Measurements from ENCODE around the gene TMEM117. TPM values are rescaled to one million over a fixed set of nuclear protein-coding genes. Genes with fewer than 3 reads are reported as not detected.

Gene TMEM117
- total RNA-seq, 1 experiment from 2014 or later: 5.9 TPM

GRCh38 chr12:44245932-44246331 is 410.1 kb downstream of the TMEM117 start:
- no peak for TF ChIP-seq EZH2 (IDR thresholded peaks at IDR 0.05; ENCODE audit: borderline replicate concordance, low read depth, low read length, poor library complexity, severe bottlenecking)
- TF ChIP-seq, protein P1, sequence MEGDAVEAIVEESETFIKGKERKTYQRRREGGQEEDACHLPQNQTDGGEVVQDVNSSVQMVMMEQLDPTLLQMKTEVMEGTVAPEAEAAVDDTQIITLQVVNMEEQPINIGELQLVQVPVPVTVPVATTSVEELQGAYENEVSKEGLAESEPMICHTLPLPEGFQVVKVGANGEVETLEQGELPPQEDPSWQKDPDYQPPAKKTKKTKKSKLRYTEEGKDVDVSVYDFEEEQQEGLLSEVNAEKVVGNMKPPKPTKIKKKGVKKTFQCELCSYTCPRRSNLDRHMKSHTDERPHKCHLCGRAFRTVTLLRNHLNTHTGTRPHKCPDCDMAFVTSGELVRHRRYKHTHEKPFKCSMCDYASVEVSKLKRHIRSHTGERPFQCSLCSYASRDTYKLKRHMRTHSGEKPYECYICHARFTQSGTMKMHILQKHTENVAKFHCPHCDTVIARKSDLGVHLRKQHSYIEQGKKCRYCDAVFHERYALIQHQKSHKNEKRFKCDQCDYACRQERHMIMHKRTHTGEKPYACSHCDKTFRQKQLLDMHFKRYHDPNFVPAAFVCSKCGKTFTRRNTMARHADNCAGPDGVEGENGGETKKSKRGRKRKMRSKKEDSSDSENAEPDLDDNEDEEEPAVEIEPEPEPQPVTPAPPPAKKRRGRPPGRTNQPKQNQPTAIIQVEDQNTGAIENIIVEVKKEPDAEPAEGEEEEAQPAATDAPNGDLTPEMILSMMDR (conservative IDR thresholded peaks at IDR 0.05; ENCODE audit: low read depth, low read length): no peak
- no TSS peak for BruUV-seq (replicated peaks)
- POLR2A ChIA-PET (ENCODE audit: low non-redundant PET): no interaction called here
- Histone ChIP-seq H3K4me3 (ENCODE audit: low read depth, low read length, poor library complexity, severe bottlenecking) (no peak overlapping the region), H3K36me3 (ENCODE audit: insufficient read depth, low read length, poor library complexity, severe bottlenecking) (no peaks in the 10 kb centered on the region), H3K27me3 (replicated peaks; ENCODE audit: insufficient read depth, low read depth, low read length, poor library complexity) (no peaks in the 10 kb centered on the region), H3K27ac (ENCODE audit: low read depth, low read length, poor library complexity, severe bottlenecking) (no peak overlapping the region), H3K9me3 (ENCODE audit: low read depth, low read length, poor library complexity, severe bottlenecking) (peaks cover 3% of the 10 kb centered on the region), H3K4me1 (ENCODE audit: insufficient read depth, low read length, poor library complexity, severe bottlenecking) (peaks cover 10% of the 10 kb centered on the region)
- intact Hi-C loops (cut with micrococcal nuclease; ENCODE audit: unreplicated experiment): no loop called here
- DNase-seq (ENCODE audit: low spot score): no peak
- CTCF ChIA-PET: no interaction called here

- Histone ChIP-seq H3K9me3 (ENCODE audit: low read depth, low read length, poor library complexity, severe bottlenecking) (peaks cover 3% of the 10 kb centered on the region), H3K27ac (ENCODE audit: low read depth, low read length, poor library complexity, severe bottlenecking) (no peak overlapping the region), H3K4me3 (ENCODE audit: low read depth, low read length, poor library complexity, severe bottlenecking) (no peak overlapping the region), H3K4me1 (ENCODE audit: insufficient read depth, low read length, poor library complexity, severe bottlenecking) (peaks cover 10% of the 10 kb centered on the region), H3K36me3 (ENCODE audit: insufficient read depth, low read length, poor library complexity, severe bottlenecking) (no peaks in the 10 kb centered on the region), H3K27me3 (replicated peaks; ENCODE audit: insufficient read depth, low read depth, low read length, poor library complexity) (no peaks in the 10 kb centered on the region)
- DNase-seq (ENCODE audit: low spot score): peak; percentile 49
- ChIA-PET CTCF (no interaction called here), POLR2A (ENCODE audit: low non-redundant PET) (no interaction called here)
- intact Hi-C loops (cut with micrococcal nuclease; ENCODE audit: unreplicated experiment): no loop called here
- BruUV-seq (replicated peaks): no TSS peak
- no peak for TF ChIP-seq EZH2 (IDR thresholded peaks at IDR 0.05; ENCODE audit: borderline replicate concordance, low read depth, low read length, poor library complexity, severe bottlenecking)
- TF ChIP-seq, protein P1 (conservative IDR thresholded peaks at IDR 0.05; ENCODE audit: low read depth, low read length): no peak
These were observed 410.7 kb downstream of the TMEM117 start for GRCh38 chr12:44246482-44247105.

GRCh38 chr12:44247588-44247987 is 411.7 kb downstream of the TMEM117 start:
- no peaks in the 10 kb centered on the region for H3K36me3 ChIP-seq (ENCODE audit: insufficient read depth, low read length, poor library complexity, severe bottlenecking)
- ChIA-PET POLR2A (ENCODE audit: low non-redundant PET) (no interaction called here), CTCF (no interaction called here)
- peak; percentile 11 for DNase-seq (ENCODE audit: low spot score)
- no peaks in the 10 kb centered on the region for H3K27me3 ChIP-seq (replicated peaks; ENCODE audit: insufficient read depth, low read depth, low read length, poor library complexity)
- H3K4me3 ChIP-seq (ENCODE audit: low read depth, low read length, poor library complexity, severe bottlenecking): no peak overlapping the region
- BruUV-seq (replicated peaks): no TSS peak
- intact Hi-C loops (cut with micrococcal nuclease; ENCODE audit: unreplicated experiment): no loop called here
- peaks cover 10% of the 10 kb centered on the region for H3K4me1 ChIP-seq (ENCODE audit: insufficient read depth, low read length, poor library complexity, severe bottlenecking)
- no peak for TF ChIP-seq EZH2 (IDR thresholded peaks at IDR 0.05; ENCODE audit: borderline replicate concordance, low read depth, low read length, poor library complexity, severe bottlenecking)
- TF ChIP-seq, protein P1 (conservative IDR thresholded peaks at IDR 0.05; ENCODE audit: low read depth, low read length): peak; percentile 38; the same call in 1 of the 2 replicates
- H3K9me3 ChIP-seq (ENCODE audit: low read depth, low read length, poor library complexity, severe bottlenecking): peaks cover 3% of the 10 kb centered on the region
- H3K27ac ChIP-seq (ENCODE audit: low read depth, low read length, poor library complexity, severe bottlenecking): no peak overlapping the region

Data from A673 (cell line).